SK-N-SH treated with all-trans-retinoic acid at 6 μM for 48 hours (cell line): ENCODE results near the gene CCDC196.

Source experiments
- ATAC-seq: fragments of 200-7000 bp; cut with Tn5 transposase; 3 replicates; pipeline ENCODE4 v1.9.1; 2020; ENCODE audit warnings: mild to moderate bottlenecking, moderate library complexity
- ARNTL ChIP-seq: fragments of 450-650 bp; formaldehyde crosslinking; IDR thresholded peaks from 2 replicates; pipeline ENCODE4 v1.5.0; 2020; ENCODE audit warnings: low read depth, mild to moderate bottlenecking, moderate library complexity, borderline replicate concordance
- BACH2 ChIP-seq: fragments of 250-450 bp; sonication (Bioruptor Pico); IDR thresholded peaks from 2 replicates; pipeline ENCODE4 v1.9.0; 2021; ENCODE audit warnings: mild to moderate bottlenecking, borderline replicate concordance
- CREB5 ChIP-seq: fragments of 250-450 bp; sonication (Bioruptor Pico); IDR thresholded peaks from 2 replicates; pipeline ENCODE4 v1.5.1; 2020; ENCODE audit warnings: low read depth, mild to moderate bottlenecking, moderate library complexity
- CSDC2 ChIP-seq: fragments of 250-450 bp; sonication (Bioruptor Pico); IDR thresholded peaks from 2 replicates; pipeline ENCODE4 v1.5.0; 2020; ENCODE audit warnings: mild to moderate bottlenecking, moderate library complexity
- CSRNP3 ChIP-seq: fragments of 250-450 bp; sonication (Bioruptor Pico); IDR thresholded peaks from 2 replicates; pipeline ENCODE4 v1.5.1; 2021; ENCODE audit warnings: mild to moderate bottlenecking, moderate library complexity
- ESRRG ChIP-seq: fragments of 250-450 bp; sonication (Bioruptor Pico); IDR thresholded peaks from 2 replicates; pipeline ENCODE4 v1.6.1; 2021; ENCODE audit warnings: mild to moderate bottlenecking
- GLIS3 ChIP-seq: fragments of 250-450 bp; sonication (Bioruptor Pico); IDR thresholded peaks from 2 replicates; pipeline ENCODE4 v1.5.0; 2020; ENCODE audit warnings: mild to moderate bottlenecking, moderate library complexity
- ISL1 ChIP-seq: fragments of 250-450 bp; sonication (Bioruptor Pico); IDR thresholded peaks from 2 replicates; pipeline ENCODE4 v2.1.2; 2022; ENCODE audit warnings: mild to moderate bottlenecking, moderate library complexity
- OSR1 ChIP-seq: fragments of 250-450 bp; sonication (Bioruptor Pico); IDR thresholded peaks from 2 replicates; pipeline ENCODE4 v1.8.0; 2022; ENCODE audit warnings: moderate library complexity, mild to moderate bottlenecking, inconsistent platforms
- PATZ1 ChIP-seq: fragments of 250-450 bp; sonication (Bioruptor Pico); IDR thresholded peaks from 2 replicates; pipeline ENCODE4 v1.8.0; 2020; ENCODE audit warnings: mild to moderate bottlenecking, moderate library complexity, borderline replicate concordance
- PPARA ChIP-seq: fragments of 250-450 bp; sonication (Bioruptor Pico); IDR thresholded peaks from 2 replicates; pipeline ENCODE4 v1.5.0; 2020; ENCODE audit warnings: mild to moderate bottlenecking, borderline replicate concordance
- RARB ChIP-seq: fragments of 250-450 bp; sonication (Bioruptor Pico); IDR thresholded peaks from 2 replicates; pipeline ENCODE4 v1.8.0; 2021; ENCODE audit warnings: mild to moderate bottlenecking, moderate library complexity
- SNAI2 ChIP-seq: fragments of 250-450 bp; sonication (Bioruptor Pico); IDR thresholded peaks from 2 replicates; pipeline ENCODE4 v1.5.0; 2020; ENCODE audit warnings: mild to moderate bottlenecking, moderate library complexity
- TCF4 ChIP-seq: fragments of 250-450 bp; sonication (Bioruptor Pico); IDR thresholded peaks from 2 replicates; pipeline ENCODE4 v1.8.0; 2021; ENCODE audit warnings: mild to moderate bottlenecking, moderate library complexity, borderline replicate concordance
- TOX ChIP-seq: fragments of 250-450 bp; sonication (Bioruptor Pico); IDR thresholded peaks from 2 replicates; pipeline ENCODE4 v1.8.0; 2021; ENCODE audit warnings: mild to moderate bottlenecking, moderate library complexity, borderline replicate concordance
- ZC3H10 ChIP-seq: fragments of 250-450 bp; sonication (Bioruptor Pico); IDR thresholded peaks from 2 replicates; pipeline ENCODE4 v1.5.1; 2021; ENCODE audit warnings: mild to moderate bottlenecking, moderate library complexity
- ZFP3 ChIP-seq: fragments of 250-450 bp; sonication (Bioruptor Pico); IDR thresholded peaks from 2 replicates; pipeline ENCODE4 v1.5.0; 2020; ENCODE audit warnings: mild to moderate bottlenecking, moderate library complexity
- ZNF565 ChIP-seq: fragments of 450-650 bp; formaldehyde crosslinking; conservative IDR thresholded peaks from 2 replicates; pipeline ENCODE4 v1.5.0; 2020; ENCODE audit warnings: low read depth, mild to moderate bottlenecking, moderate library complexity
- ZNF70 ChIP-seq: fragments of 450-650 bp; formaldehyde crosslinking; IDR thresholded peaks from 2 replicates; pipeline ENCODE4 v1.5.0; 2020; ENCODE audit warnings: mild to moderate bottlenecking, moderate library complexity
- ZNF8 ChIP-seq: fragments of 450-650 bp; formaldehyde crosslinking; IDR thresholded peaks from 2 replicates; pipeline ENCODE4 v1.5.0; 2020; ENCODE audit warnings: mild to moderate bottlenecking, moderate library complexity
- TF ChIP-seq, protein P1 (sequence below): fragments of 250-450 bp; sonication (Bioruptor Pico); IDR thresholded peaks from 2 replicates; pipeline ENCODE4 v1.8.0; 2021; ENCODE audit warnings: low read depth, mild to moderate bottlenecking, moderate library complexity, borderline replicate concordance

CCDC196 gene

GRCh38 chr14:66495218-66496098 lies 9.3 kb downstream of the CCDC196 start (continued):
- no peak for TF ChIP-seq PPARA (CRISPR knock-in tag)
- TF ChIP-seq TOX (CRISPR knock-in tag): no peak
- TF ChIP-seq ZC3H10 (CRISPR knock-in tag): no peak
- no peak for TF ChIP-seq ZNF565
- TF ChIP-seq OSR1 (CRISPR knock-in tag): no peak
- TF ChIP-seq CSDC2 (CRISPR knock-in tag): no peak

- peak; percentile 41 for ATAC-seq
- TF ChIP-seq BACH2: no peak
- no peak for TF ChIP-seq CREB5 (CRISPR knock-in tag)
- no peak for TF ChIP-seq ZNF565
- no peak for TF ChIP-seq ZNF8 (CRISPR knock-in tag)
- no peak for TF ChIP-seq TCF4 (CRISPR knock-in tag)
- no peak for TF ChIP-seq GLIS3 (CRISPR knock-in tag)
- TF ChIP-seq SNAI2 (CRISPR knock-in tag): no peak
- TF ChIP-seq ZC3H10 (CRISPR knock-in tag): no peak
- no peak for TF ChIP-seq OSR1 (CRISPR knock-in tag)
- TF ChIP-seq ZNF70 (CRISPR knock-in tag): no peak
- no peak for TF ChIP-seq TOX (CRISPR knock-in tag)
- TF ChIP-seq ZFP3: no peak
- no peak for TF ChIP-seq ARNTL
- no peak for TF ChIP-seq ISL1 (CRISPR knock-in tag)
- TF ChIP-seq CSDC2 (CRISPR knock-in tag): no peak
- no peak for TF ChIP-seq ESRRG
- TF ChIP-seq PATZ1 (CRISPR knock-in tag): no peak
- no peak for TF ChIP-seq CSRNP3 (CRISPR knock-in tag)
- no peak for TF ChIP-seq PPARA (CRISPR knock-in tag)
- TF ChIP-seq, protein P1, sequence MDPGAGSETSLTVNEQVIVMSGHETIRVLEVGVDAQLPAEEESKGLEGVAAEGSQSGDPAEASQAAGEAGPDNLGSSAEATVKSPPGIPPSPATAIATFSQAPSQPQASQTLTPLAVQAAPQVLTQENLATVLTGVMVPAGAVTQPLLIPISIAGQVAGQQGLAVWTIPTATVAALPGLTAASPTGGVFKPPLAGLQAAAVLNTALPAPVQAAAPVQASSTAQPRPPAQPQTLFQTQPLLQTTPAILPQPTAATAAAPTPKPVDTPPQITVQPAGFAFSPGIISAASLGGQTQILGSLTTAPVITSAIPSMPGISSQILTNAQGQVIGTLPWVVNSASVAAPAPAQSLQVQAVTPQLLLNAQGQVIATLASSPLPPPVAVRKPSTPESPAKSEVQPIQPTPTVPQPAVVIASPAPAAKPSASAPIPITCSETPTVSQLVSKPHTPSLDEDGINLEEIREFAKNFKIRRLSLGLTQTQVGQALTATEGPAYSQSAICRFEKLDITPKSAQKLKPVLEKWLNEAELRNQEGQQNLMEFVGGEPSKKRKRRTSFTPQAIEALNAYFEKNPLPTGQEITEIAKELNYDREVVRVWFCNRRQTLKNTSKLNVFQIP (CRISPR knock-in tag): no peak
These were observed 10.1 kb downstream of the CCDC196 start for GRCh38 chr14:66496188-66496807.

DNA sequence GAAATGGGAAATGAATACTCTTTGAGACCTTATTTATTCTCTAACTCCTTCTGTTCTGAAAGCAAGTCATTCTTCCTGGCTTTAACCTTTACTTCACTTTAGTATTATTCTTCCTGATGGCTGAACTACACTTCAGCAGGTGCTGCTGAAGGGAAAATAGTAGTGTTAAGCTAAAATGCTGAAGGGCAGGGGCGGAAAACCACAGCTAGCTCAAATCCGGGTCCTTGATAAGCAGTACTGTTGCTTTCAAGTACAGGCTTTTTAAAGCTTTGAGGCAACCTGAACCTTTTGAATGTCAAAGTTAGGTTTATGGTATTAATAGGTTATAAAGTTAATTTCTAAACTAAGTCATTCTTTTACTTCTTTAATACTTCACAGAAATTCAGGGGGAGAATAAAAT lies 10.7 kb downstream of the CCDC196 start:
- no peak for TF ChIP-seq CREB5 (CRISPR knock-in tag)
- no peak for TF ChIP-seq ARNTL
- no peak for TF ChIP-seq GLIS3 (CRISPR knock-in tag)
- TF ChIP-seq ZNF70 (CRISPR knock-in tag): no peak
- no peak for TF ChIP-seq TOX (CRISPR knock-in tag)
- no peak for TF ChIP-seq CSRNP3 (CRISPR knock-in tag)
- no peak for TF ChIP-seq RARB (CRISPR knock-in tag)
- no peak for TF ChIP-seq CSDC2 (CRISPR knock-in tag)
- TF ChIP-seq, all 23 proteins: peak for 0
- no peak for ATAC-seq
